Vagina (tissue), 2 donors: ENCODE results near the gene POLR2B. TPM values are rescaled to one million over a fixed set of nuclear protein-coding genes. Genes with fewer than 3 reads are reported as not detected.
"Not testable (repeated sequence)": the region's sequence is repeated elsewhere in the genome, so short reads cannot be mapped to it uniquely, and the experiment has no call there.

Source experiments
- DNase-seq, 2 donors: peaks; one replicate each; pipeline ENCODE4 v3.0.0-alpha.2; 2017; ENCODE audit errors: extremely low spot score in 2 of 2
- H3K27ac ChIP-seq: fragments of 200-600 bp; sonication (generic); one replicate; pipeline ENCODE4 v1.5.1; 2019
- H3K27me3 ChIP-seq: fragments of 200-600 bp; sonication (generic); one replicate; pipeline ENCODE4 v1.5.1; 2019
- H3K36me3 ChIP-seq, 2 donors: fragments of 200-600 bp; sonication (generic); one replicate each; pipeline ENCODE4 v1.5.1; 2017 to 2019
- H3K4me1 ChIP-seq: fragments of 200-600 bp; sonication (generic); one replicate; pipeline ENCODE4 v1.5.1; 2019
- H3K4me3 ChIP-seq, 2 donors: fragments of 200-600 bp; sonication (generic); 1 replicate in 1 of 2; 2 replicates in 1 of 2; pipeline ENCODE4 v1.5.1; 2016 to 2019
- H3K9me3 ChIP-seq: fragments of 200-600 bp; sonication (generic); one replicate; pipeline ENCODE4 v1.5.1; 2019
- POLR2A ChIP-seq, 2 donors: fragments of 450-650 bp; IDR thresholded peaks; one replicate each; pipeline ENCODE4 v1.6.1; 2017; ENCODE audit warnings: antibody characterized with exemption in 2 of 2, mild to moderate bottlenecking in 2 of 2, moderate library complexity in 2 of 2
- POLR2AphosphoS5 ChIP-seq, 2 donors: sonication (generic); formaldehyde crosslinking; IDR thresholded peaks; one replicate each; pipeline ENCODE4 v1.9.0; 2017; ENCODE audit warnings: antibody characterized with exemption in 2 of 2, mild to moderate bottlenecking in 2 of 2, low read depth in 1 of 2; ENCODE audit not compliant: insufficient read depth in 1 of 2
- intact Hi-C: fragments of 100-400 bp; cut with DNase I; formaldehyde crosslinking; loops from one replicate; pipeline ENCODE4 v1.15.1; 2023
- total RNA-seq: library from RNA; depleted of rRNA; stranded (reverse); fragments of >200 nt; gene quantifications from one replicate; pipeline ENCODE4 v1.2.3, GENCODE V29; 2016
- TF ChIP-seq, protein P1 (sequence below), 3 experiments: fragments of 450-650 bp in 2 of 3; fragments of 200-600 bp in 1 of 3; sonication (generic) in 1 of 3; IDR thresholded peaks; one replicate each; pipeline ENCODE4 v1.5.1; 2017 to 2019; ENCODE audit warnings: antibody characterized with exemption in 3 of 3, mild to moderate bottlenecking in 2 of 3, moderate library complexity in 2 of 3

Gene POLR2B
- total RNA-seq, 1 donor from 2014 or later: 56.5 TPM

- no peak overlapping the region for H3K27ac ChIP-seq
These were observed 81.4 kb downstream of the POLR2B start for GRCh38 chr4:57059890-57060716.

GRCh38 chr4:57060717-57061067 lies 82.0 kb downstream of the POLR2B start:
- H3K4me3 ChIP-seq, H3K27me3 ChIP-seq, H3K36me3 ChIP-seq, intact Hi-C loops, H3K27ac ChIP-seq, H3K9me3 ChIP-seq, DNase-seq: not testable (repeated sequence)
- peaks cover 28% of the 10 kb centered on the region for H3K4me1 ChIP-seq

More at GRCh38 chr4:57059890-57060716, 81.4 kb downstream of the POLR2B start:
- DNase-seq: no peak
- intact Hi-C loops: no loop called here
- Histone ChIP-seq H3K27me3 (no peaks in the 10 kb centered on the region), H3K36me3 (no peaks in the 10 kb centered on the region), H3K4me3 (no peak overlapping the region), H3K4me1 (peaks cover 28% of the 10 kb centered on the region), H3K9me3 (no peaks in the 10 kb centered on the region)
- no peak for TF ChIP-seq POLR2AphosphoS5 (IDR thresholded peaks at IDR 0.05; ENCODE audit: insufficient read depth in 1 of 2, low read depth in 1 of 2)
- TF ChIP-seq, protein P1, sequence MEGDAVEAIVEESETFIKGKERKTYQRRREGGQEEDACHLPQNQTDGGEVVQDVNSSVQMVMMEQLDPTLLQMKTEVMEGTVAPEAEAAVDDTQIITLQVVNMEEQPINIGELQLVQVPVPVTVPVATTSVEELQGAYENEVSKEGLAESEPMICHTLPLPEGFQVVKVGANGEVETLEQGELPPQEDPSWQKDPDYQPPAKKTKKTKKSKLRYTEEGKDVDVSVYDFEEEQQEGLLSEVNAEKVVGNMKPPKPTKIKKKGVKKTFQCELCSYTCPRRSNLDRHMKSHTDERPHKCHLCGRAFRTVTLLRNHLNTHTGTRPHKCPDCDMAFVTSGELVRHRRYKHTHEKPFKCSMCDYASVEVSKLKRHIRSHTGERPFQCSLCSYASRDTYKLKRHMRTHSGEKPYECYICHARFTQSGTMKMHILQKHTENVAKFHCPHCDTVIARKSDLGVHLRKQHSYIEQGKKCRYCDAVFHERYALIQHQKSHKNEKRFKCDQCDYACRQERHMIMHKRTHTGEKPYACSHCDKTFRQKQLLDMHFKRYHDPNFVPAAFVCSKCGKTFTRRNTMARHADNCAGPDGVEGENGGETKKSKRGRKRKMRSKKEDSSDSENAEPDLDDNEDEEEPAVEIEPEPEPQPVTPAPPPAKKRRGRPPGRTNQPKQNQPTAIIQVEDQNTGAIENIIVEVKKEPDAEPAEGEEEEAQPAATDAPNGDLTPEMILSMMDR (IDR thresholded peaks at IDR 0.05): no peak
- no peak for TF ChIP-seq POLR2A (IDR thresholded peaks at IDR 0.05)

DNA sequence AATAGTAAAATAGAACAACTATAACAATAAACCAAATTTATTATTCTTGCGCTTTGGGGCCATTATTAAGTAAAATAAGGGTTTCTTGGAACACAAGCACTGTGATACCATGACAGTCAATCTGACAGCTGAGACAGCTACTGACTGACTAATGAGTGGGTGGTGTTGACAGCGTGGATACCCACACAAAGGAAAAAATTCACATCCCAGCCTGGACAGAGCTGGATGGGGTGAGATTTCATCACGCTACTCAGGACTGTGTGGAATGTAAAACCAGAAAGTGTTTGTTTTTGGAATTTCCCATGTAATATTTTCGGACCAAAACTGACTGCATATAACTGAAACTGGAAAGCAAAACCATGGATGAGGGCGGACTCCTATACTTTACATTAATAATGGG lies 82.7 kb downstream of the POLR2B start:
- Histone ChIP-seq H3K27me3 (no peaks in the 10 kb centered on the region), H3K36me3 (no peaks in the 10 kb centered on the region), H3K27ac (peak overlapping the region; percentile 12), H3K4me3 (no peak overlapping the region), H3K4me1 (peaks cover 27% of the 10 kb centered on the region), H3K9me3 (no peaks in the 10 kb centered on the region)
- intact Hi-C loops: no loop called here
- TF ChIP-seq, protein P1 (IDR thresholded peaks at IDR 0.05): no peak
- no peak for TF ChIP-seq POLR2AphosphoS5 (IDR thresholded peaks at IDR 0.05; ENCODE audit: insufficient read depth in 1 of 2, low read depth in 1 of 2)
- no peak for TF ChIP-seq POLR2A (IDR thresholded peaks at IDR 0.05)
- DNase-seq: no peak

GRCh38 chr4:57063518-57063917 lies 84.8 kb downstream of the POLR2B start:
- intact Hi-C loops: no loop called here
- no peaks in the 10 kb centered on the region for H3K9me3 ChIP-seq
- H3K27me3 ChIP-seq: no peaks in the 10 kb centered on the region
- H3K36me3 ChIP-seq: no peaks in the 10 kb centered on the region
- TF ChIP-seq POLR2AphosphoS5 (IDR thresholded peaks at IDR 0.05; ENCODE audit: insufficient read depth in 1 of 2, low read depth in 1 of 2): no peak
- no peak for TF ChIP-seq POLR2A (IDR thresholded peaks at IDR 0.05)
- TF ChIP-seq, protein P1 (IDR thresholded peaks at IDR 0.05): no peak
- H3K4me3 ChIP-seq: no peak overlapping the region
- DNase-seq: no peak
- H3K4me1 ChIP-seq: peaks cover 19% of the 10 kb centered on the region
- H3K27ac ChIP-seq: peak overlapping the region; percentile 30

GRCh38 chr4:57064120-57064519 lies 85.4 kb downstream of the POLR2B start:
- no peaks in the 10 kb centered on the region for H3K27me3 ChIP-seq
- intact Hi-C loops: no loop called here
- TF ChIP-seq POLR2AphosphoS5 (IDR thresholded peaks at IDR 0.05; ENCODE audit: insufficient read depth in 1 of 2, low read depth in 1 of 2): no peak
- TF ChIP-seq, protein P1 (IDR thresholded peaks at IDR 0.05): no peak
- TF ChIP-seq POLR2A (IDR thresholded peaks at IDR 0.05): no peak
- H3K4me1 ChIP-seq: peaks cover 19% of the 10 kb centered on the region
- H3K36me3 ChIP-seq: no peaks in the 10 kb centered on the region
- DNase-seq: no peak
- no peaks in the 10 kb centered on the region for H3K9me3 ChIP-seq
- no peak overlapping the region for H3K4me3 ChIP-seq
- peak overlapping the region; percentile 64 for H3K27ac ChIP-seq
